ENCODE results near the gene FGF2.

DNA sequence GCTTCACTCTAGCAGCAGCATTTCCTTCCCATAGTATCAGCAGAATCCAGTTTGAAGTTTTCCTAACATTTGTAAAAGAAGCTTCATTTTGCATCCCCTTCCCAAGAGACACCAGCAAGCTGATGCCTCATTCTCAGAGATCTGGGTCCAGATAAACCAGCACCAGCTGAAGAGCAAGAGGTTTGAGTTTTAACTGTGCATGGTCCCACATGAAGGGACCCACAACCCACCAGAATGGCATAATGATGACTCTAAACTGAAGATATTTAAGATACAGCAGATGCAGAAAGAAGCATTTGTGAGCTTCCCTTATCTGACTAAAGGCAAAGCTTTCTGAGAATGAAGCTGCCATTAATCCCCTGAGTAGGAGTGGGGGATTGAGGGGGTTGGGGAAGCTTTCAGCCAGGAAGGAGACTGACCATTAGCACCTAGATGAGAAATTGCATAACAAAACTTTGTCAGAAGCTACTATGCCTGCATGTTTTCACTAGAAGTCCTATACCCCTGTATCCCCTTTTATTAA lies 77.2 kb downstream of the FGF2 start:
- TF ChIP-seq, protein P1, sequence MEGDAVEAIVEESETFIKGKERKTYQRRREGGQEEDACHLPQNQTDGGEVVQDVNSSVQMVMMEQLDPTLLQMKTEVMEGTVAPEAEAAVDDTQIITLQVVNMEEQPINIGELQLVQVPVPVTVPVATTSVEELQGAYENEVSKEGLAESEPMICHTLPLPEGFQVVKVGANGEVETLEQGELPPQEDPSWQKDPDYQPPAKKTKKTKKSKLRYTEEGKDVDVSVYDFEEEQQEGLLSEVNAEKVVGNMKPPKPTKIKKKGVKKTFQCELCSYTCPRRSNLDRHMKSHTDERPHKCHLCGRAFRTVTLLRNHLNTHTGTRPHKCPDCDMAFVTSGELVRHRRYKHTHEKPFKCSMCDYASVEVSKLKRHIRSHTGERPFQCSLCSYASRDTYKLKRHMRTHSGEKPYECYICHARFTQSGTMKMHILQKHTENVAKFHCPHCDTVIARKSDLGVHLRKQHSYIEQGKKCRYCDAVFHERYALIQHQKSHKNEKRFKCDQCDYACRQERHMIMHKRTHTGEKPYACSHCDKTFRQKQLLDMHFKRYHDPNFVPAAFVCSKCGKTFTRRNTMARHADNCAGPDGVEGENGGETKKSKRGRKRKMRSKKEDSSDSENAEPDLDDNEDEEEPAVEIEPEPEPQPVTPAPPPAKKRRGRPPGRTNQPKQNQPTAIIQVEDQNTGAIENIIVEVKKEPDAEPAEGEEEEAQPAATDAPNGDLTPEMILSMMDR (IDR thresholded peaks at IDR 0.05; ENCODE audit: low read length) = no peak
- TF ChIP-seq EZH2 (optimal IDR thresholded peaks at IDR 0.05; ENCODE audit: low read depth, low read length) = no peak
- TF ChIP-seq EZH2phosphoT487 (IDR thresholded peaks at IDR 0.05; ENCODE audit: low read length) = no peak

All from MM.1S (cell line).